DMS53 (cell line): ENCODE measurements around the gene STAG2.

Experiments
- DNase-seq: peaks from one replicate; lab custom pipeline; 2025; lab: John Stamatoyannopoulos, UW

STAG2 gene

DNA sequence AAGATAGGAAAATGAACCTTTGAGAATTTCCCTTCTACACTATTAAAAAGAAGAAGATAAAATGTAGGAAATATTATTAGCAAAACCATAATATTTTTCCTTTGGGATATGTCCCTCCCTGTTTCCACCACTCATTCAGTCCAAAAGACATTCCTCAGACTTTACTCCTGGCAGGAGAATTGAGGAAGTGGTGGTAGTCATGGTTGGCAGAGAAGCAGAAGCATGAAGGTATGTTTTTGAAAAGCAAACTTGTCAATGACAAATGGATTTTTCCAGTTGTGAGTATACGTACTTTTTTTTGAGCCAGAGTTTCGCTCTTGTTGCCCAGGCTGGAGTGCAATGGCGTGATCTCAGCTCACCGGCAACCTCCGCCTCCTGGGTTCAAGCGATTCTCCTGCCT is 13.7 kb downstream of the STAG2 start:
- no peak for DNase-seq

DNA sequence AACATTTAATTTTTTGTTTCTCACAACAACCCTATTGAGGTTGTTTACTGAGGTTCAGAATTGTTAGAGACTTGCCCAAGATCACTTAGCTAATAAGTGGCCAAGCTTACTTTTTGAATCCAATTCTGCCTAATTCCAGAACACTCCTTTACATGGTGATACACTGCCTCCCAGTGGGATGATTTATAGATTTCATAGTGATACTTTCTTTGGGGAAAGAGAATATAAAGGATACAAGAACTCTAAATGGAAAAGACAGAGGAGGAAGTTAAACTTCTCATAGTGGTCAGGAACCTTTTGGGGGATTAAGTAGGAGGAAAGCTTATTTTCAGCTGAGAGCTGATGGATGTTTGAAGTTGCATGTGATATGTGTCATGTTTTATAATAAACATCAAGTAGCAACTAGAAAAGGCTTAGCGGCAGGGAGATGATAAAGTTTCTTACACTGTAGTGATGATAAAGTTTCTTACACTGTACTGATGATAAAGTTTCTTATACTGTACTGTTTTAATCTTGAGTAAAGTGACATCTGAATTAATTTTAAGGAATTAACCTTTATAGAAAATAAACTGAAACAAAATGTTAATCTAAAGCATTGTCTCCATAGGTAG is 15.3 kb downstream of the STAG2 start:
- DNase-seq, result peak; percentile 60

DNA sequence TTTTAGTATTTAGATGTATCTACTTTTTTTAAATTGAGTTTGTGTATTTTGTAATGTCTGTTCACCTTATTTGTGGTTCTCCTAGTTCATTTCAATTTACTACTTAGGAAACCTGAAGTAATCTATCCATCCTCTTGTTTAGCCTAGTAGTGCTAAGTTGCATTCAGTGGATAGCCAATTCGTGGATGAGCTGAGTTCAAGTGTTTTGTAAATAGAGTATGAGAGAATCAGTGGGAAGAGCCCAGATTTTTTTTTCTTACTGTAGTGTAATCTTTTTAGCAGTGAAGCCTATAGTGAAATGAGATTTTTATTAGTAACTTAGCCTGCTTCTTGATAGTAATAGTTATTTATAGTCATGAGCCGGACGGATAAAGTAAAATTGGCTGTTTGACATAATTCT is 21.7 kb downstream of the STAG2 start:
- peak; percentile 80 for DNase-seq

DNA sequence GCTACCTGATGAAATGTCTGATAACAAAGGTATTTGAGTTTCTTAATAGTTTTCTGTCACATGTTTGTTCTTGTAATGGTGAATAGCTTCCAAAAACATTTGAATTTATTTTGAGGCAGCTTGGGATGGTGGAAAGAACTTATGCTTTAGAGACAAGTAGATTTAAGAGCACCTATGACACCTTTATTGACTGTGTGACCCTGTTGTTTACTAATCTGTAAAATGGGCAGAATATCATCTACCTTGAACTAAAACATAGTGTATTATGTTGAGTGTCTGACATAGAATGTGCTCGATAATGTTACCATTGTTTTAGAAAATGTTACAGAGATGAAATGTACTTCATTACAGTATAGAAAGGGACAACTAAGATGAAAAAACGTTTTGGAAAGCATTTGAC is 24.9 kb downstream of the STAG2 start:
- no peak for DNase-seq

DNA sequence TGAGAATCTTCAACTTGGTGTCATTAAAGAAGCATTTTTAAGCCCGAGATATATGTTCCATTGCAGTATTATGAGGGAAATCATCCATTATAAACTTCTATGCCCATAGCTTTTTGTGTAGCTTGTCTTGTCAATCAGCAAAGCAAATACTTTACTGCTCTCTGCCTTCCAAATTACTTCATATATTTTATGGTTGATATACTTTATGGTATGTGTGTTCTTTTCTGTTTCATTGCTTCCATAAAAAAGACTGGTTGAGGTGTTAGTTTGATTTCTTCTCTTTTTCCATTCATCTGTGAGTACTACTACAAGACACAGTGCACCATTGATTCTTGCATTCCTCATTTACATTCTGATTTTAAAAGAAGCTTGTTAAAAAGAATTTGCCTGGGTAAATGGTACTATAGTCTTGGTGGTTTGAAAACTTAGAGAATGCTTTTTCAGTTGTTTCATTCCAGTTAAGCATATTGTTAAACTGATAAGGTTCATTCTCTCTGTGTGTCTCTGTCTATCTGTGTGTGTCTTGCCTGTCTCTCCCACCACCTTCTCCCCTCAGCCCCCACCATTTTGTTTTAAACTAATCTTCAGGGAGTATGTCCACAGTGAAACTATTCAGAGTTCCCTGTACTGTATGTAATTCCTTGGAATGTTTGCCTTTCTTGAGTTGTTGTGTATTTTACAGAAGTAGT is 27.1 kb downstream of the STAG2 start:
- no peak for DNase-seq

DNA sequence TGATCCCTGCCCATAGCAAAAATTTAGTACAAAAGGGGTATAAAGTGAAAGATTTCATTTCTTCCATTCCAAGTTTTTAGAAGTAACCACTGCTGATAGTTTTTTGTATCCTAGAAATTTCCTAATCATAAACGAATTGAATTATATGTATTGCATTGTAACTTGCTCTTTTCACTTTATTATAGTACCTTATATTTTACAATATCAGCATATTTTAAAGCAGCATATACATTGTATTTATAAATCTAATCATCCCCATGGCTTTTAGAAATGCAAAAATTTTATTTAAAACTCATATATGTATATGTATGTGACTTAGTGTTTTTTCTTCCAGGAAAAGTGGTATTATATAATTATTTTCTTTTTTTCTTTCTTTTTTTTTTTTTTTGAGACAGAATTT is 27.7 kb downstream of the STAG2 start:
- DNase-seq, result no peak

DNA sequence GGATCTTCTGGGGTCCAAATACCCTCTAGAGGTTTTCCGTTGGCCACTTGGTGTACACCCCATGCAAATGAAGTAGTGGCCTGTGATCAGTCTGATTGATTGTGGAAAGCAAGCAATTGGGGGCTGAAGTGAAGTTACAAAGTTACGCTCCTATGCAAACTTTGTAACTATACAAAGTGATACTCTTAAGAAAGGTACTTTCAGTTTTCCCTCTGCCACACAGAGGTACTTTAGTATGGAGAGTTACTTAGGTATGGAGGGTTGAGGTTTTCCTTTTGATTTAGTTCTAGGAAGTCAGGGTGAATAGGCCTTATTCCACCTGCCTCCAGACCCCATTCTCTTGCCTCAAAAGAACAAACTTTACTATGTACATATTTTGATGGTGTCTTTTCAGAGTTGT is 28.7 kb downstream of the STAG2 start:
- DNase-seq, result no peak

DNA sequence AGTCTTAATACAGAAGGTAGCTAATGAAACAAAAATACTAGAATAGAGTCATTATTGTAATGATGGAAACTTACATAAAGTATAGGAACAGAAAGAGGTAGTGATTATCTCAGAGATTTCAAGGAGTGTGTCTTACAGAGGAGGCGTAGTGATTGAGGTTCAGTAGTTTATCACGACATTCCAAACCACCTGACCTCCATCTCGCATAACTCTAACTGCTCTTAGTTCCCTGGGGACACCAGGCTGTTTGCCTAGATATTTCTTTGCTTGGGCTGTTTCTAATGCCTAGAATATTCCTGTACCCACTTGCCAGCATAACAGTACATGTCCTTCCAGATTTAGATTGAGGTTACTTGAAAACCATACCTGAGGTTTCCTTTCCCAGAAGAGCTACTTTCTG is 29.1 kb downstream of the STAG2 start:
- DNase-seq, result no peak

DNA sequence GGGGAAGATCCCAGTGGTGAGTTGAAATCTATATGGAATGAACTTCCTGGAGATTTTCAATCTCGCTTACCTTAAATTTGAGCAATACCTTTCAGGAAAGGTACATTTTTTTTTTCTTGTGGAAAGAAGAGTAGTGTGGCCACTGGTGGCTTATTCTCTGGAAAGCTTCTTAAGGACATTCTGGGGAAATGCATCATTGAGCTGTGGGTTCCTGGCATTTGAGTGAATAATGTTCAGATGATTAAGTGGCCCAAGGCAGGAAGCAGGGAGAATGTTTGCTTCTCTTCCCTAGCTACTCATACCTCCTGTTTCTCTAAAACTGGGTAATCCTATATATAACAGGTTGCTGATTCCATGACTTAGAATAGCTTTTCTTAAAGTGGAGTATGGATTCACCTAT is 31.8 kb downstream of the STAG2 start:
- DNase-seq, result no peak

DNA sequence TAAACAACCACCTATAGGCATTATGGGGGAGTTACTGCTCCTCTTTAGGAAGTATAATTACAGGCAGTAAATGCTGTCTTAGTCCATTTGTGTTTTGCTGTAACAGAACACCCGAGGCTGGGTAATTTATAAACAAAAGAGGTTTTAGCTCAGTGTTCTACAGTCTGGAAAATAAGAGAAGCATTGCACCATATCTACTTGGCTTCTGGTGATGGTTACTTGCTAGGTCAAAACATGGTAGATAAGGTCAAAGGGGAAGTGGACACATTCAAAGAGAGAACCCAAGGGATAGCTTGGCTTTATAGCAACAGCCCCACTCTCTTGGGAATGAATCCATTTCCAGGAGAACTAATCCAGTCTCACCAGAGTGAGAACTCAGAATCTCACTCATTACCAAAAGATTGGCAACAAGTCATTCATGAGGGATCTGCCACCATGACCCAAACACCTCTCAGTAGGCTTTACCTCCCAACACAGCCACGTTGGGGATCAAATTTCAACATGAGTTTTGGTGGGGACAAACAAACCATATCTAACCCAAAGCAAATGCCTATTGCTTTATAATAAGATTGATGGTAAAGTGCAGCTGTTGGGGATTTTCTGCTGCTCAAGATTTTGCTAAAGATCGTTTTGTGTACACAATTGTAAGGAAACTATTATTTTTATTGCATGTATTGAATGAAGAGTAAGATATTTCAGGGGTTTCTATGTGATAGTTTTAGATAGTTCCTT is 32.6 kb downstream of the STAG2 start:
- no peak for DNase-seq

DNA sequence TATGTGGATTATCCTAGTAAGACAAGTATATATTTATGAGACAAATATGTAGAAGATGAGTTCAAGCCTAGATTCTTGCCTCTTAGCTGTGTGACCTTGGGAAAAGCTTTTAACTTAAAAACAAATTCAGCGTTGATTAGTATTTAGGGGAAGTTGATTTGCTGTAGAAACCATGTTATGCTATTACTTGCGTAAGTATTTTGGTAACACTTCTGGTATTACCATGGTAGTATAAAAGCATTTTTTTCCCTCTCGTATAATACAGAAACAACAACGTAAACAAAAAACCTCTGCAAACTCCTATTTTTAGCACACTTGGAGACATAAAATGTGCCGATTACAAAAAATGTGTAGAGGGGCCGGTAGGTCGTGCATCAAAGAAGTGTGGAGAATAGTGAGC is 33.2 kb downstream of the STAG2 start:
- no peak for DNase-seq

DNA sequence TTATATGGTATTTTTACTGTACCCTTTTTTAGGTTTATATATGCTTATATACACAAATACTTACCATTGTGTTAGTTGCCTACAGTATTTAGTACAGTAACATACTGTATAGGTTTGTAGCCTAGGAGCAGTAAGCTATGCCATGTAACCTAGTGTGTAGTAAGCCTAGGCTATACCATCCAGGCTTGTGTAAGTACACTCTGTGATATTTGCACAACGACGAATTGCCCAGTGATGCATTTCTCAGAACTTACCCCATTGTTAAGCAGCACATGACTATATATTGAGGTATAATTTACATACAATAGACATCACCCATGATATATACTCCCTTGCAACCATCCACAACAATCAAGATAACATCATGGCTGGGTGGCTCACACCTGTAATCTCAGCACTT is 40.1 kb downstream of the STAG2 start:
- DNase-seq, result peak; percentile 33

DNA sequence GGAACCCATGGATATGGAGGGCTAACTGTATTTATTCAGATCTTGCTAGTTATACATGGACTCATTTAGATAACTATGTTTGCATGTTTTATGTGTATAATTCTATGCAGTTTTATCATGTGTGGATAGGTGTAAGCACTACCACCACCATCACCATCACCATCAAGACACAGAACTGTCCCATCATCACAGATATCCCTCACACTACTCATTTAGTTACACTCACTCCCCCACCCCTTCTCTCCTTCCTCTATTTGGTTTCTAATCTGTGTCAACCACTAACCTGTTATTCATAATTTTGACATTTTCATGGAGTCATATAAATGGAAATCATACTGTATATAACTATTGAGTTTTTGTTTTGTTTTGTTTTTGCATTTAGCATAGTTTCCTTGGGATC is 43.7 kb downstream of the STAG2 start:
- DNase-seq, result no peak

DNA sequence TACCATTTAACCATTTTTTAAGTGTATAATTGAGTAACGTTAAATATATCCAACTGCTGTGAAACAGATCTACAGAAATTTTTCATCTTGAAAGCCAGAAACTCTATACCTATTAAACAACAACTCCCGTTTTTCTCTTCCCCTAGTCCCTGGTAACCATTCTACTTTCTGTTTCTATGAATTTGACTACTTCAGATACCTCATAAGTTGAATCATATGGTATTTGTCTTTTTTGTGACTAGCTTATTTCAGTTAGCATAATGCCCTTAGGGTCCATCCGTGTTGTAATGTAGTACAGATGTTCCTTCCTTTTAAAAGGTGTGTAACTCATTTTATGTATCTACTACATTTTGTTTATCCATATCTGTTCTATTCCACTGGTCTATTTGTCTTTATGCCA is 48.7 kb downstream of the STAG2 start:
- DNase-seq, result no peak

DNA sequence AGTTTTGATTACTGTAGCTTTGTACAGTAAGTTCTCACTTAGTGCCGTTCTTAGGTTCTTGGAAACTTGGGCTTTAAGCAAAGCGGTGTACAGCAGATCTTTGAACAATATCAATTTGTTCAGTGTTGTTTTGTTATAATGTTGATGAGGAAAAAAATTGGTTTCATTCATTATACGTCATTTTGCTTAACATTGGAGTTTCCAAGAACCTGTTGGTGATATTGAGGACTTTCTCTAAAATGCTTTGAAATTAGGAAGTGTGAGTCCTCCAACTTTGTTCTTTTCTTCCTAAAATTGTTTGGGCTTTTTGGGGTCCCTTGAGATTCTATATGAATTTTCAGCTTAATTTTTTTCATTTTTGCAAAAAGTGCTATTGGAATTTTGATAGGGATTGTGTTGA is 49.1 kb downstream of the STAG2 start:
- no peak for DNase-seq

DNA sequence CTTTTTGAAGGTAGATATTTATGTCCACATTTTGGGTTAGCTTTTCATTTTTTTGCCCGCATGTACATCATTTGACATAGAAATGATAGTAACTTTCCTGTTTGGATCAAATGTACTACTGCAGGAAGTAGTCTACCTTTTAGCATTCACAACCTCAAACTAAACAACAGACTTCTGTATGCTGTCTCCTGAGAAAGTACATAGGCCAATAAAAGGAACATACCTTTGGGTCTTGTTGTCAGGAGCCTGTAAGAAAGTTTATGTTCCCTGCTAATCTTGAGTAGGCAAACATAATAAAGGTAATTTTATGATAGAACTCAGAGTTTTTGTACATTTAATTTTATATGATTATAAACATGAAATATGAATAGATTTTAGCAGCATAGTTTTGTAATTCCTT is 54.2 kb downstream of the STAG2 start:
- no peak for DNase-seq

DNA sequence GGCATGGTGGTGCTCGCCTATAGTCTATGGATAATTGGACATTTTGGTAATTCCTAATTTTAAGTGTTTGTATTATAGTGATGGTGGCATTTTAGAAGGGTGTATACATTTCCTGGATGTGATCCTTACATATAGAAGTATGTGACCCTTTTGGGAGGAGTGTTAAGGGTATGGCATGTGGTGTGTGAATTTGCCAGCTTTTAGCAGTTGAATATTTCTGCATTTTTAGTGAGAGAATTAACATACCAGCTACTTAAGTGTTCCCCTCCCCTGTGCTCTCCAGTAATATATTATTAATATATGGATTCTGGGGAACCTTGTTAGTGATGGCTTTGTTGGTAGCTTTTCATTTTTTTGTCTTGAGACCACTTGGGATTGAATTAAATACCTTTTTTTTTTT is 55.3 kb downstream of the STAG2 start:
- no peak for DNase-seq

DNA sequence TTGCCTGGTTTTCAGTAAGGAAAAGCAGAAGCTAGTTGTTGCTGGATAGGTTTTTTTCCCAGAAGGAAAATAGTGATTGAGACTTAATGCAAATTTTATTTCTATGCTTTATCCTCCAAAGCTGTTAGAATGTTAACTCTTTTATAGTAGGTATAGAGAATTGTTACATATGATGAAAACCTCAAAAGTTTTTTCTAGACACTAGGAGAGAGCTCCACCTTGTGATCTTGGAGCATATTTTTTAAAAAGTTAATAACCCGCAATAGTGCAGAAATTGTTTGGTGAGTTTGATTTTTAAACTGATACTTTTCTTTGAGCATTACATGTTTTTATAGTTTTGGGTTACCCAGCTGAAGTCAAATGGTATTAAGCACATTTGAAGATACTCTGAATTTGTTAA is 56.5 kb downstream of the STAG2 start:
- peak; percentile 2 for DNase-seq

DNA sequence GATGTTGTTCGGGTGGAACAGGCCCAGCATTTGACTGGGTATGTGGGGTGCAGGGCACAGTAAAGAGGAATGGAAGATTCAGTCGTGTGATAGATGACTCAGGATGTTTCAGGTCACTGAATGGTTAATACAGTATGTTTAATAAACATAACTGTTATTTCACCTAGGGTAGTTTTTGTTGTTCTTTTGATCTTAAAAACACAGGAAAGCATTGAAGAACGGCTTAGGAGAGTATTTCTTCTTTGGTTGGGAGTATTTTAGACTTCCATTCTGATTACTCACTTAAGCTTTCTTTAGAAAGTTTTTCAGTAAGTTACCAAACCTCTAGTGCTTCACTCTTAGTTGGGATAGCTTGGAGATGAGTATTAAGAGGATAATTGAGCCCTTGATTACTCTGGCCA is 62.3 kb downstream of the STAG2 start:
- no peak for DNase-seq

DNA sequence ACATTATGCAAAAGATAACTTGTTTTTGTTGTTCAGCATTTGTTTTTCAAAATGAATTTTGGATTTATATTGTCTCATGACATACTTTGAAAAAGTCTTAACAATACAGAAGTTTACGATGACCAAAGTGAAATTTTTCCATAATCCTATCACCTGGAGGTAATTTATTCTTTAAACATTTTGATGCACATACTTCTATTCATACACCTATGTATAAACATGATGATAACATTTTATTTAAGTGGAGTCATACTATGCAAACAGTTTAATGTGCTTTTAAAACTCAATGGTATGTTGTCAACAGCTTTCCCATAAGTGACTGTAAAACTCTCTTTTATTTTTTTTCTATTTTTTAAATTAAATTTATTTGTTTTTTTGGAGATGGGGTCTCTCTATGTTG is 65.0 kb downstream of the STAG2 start:
- no peak for DNase-seq

DNA sequence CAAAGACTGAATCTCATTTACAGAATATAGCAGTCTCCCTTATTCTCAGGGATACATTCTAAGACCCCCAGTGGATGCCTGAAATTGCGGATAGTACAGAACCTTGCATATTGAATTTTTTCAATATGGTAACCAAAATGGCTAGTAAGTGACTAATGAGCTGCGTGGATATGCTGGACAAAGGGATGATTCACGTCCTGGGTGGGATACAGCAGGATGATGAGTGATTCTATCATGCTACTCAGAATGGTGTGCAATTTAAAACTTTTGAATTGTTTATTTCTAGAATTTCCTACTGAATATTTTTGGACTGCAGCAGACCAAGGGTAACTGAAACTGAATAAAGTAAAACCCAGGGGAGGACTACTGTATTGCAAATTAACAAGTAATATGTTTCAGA is 66.7 kb downstream of the STAG2 start:
- DNase-seq, result no peak

DNA sequence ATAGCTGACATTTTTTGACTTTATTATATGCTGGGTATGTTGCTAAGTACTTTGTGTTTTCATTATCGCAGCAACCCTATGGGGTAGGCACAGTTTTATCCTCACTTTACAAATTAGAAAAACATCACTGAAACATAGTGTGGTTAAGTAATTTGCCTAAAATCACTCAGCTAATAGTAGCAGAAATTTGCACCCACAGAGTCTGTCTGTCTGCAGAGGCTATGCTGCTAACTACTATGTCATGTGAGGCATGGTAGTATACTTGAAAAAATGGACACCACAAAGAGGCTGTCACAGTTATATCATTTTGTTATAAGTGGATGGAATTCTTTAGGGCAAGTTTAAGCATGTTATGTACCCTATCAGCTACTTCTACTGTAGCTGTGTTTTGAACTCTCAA is 69.0 kb downstream of the STAG2 start:
- no peak for DNase-seq

DNA sequence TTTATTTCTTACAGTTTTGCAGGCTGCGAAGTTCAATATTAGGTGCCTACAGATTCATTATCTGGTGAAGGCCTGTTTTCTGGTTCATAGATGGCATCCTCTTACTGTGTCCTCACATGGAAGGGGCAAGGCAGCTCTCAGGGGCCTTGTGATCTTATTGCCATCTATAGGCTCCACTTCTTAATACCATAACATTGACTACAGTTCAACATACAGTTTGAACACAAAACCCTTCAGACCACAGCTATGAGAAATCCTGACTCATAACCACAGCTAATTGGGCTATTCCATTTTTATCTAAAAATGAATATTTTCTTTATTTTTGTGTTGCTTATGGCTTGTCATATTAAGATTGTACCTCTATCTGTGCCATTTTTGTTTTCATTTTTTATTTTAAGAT is 72.3 kb downstream of the STAG2 start:
- DNase-seq, result no peak

DNA sequence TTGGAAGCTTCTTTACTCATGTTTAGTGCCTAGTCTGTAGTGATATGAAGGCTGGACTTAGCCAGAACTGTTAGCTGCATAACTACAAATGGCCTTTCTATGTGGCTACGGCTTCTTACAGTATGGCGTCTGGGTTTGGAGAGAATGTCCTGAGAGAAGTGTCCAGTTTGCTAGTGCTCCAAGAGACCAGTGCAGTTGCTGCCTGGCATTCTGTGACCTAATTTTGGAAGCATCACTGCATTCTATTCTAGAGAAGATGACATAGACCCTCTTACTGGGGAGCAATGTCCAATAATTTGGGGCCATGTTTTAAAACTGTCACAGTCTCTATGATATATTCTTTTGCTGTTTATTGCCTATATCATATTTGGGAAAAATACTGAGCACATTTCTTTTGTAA is 74.2 kb downstream of the STAG2 start:
- DNase-seq, result no peak
